G401 (cell line): ENCODE measurements around the gene GLB1L2. TPM values are rescaled to one million over a fixed set of nuclear protein-coding genes. Genes with fewer than 3 reads are reported as not detected.

ENCODE experiments used
- DNase-seq: peaks from one replicate; pipeline ENCODE4 v3.0.0-alpha.2; 2015; ENCODE audit warnings: low spot score
- in situ Hi-C: cut with HindIII; loops from 2 replicates; pipeline ENCODE4 v1.10.0; 2016; ENCODE audit warnings: low sequenced_read_pairs, mixed read lengths
- total RNA-seq: library from RNA; depleted of rRNA; stranded (reverse); fragments of >200 nt; shearing (Covaris generic); gene quantifications from 2 replicates; pipeline ENCODE4 v1.2.3, GENCODE V29; 2014; rRNA removed

The GLB1L2 gene
- total RNA-seq, 1 experiment from 2014 or later = 13.0 TPM

DNA sequence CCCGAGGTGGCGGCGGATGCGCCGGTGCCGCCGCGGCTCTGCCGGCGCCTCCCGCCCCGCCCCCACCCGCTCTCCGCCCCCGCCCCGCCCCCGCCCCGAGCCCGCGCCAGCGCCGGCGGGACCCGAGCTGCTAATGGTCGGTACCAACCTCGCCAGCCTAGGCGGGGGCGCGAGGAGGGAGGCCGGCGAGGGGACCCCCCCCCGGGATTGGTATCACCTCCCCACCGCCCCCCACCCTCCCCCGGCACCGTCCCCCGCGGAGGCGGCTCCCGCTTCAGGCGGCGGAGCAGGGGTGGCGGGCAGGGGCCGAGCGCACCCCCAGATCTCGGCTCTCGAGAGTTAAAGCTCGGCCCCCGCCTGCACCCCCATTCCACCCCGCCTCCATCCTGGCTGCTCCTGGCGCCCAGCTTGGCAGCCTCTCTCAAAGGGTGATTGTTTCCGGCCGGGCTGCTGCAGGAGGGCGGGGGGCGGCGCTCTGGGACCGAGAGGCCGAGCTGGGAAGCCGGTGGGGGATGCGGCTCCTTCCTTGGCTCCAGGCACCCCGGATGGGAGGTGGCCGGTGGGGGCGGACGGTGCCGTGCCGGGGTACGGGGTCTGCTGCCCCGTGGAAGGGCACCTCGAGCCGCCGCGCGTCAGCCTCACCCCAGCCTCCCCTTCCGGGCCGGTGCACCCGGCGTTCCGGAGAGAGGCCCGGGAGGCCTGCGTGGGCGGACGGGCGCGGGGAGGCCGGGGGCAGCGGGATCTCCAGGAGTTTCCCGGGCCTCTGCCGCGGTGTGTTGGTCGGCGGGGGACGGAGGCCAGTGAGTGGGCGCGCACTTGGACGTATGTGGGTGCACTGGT lies 80.6 kb downstream of the GLB1L2 start, which contains the start of gene B3GAT1:
Gene B3GAT1, minus strand, starts transcription at position 40 of the 840 bp plus-strand sequence. CDS start 24,583 bp downstream, outside the sequence.
- in situ Hi-C loops = no loop called here
- no peak for DNase-seq

DNA sequence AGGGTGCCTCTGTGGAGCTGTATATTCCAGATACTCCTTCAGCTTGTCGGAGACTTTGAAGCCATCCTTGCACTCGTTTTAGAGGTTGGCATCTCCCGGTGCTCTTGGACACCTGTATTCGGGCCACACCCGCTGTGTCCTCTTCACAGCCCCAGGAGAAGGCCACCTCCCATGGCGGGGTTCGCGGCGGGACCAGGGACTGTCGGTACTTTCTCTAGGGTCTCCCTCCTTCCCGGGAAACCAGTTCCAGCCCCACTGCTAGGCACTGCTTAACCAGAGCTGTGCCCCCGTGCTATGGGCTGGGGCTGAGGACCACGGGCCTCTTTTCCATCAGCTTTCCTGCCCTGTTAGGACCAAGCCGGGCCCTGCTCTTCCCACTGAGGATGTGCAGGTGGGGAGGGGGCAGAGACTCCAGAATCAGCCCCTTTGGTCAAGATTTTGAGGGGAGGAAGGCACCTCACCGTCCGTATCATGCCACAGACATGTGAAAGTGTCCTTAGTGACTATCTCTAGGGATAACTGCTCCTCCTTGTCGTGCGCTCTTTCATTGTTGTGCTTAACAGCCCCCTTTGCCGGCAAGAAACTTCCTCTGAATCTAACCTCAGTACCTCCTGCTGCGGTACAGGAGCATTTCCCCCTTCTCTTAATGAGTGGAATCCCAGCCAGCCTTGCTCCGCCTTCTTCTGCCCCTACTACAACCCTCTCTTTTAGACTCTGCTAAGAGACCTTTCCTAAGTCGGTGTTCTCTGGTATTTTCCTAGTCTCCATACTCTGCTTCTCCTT lies 81.4 kb downstream of the GLB1L2 start:
- in situ Hi-C loops = no loop called here
- DNase-seq = no peak

DNA sequence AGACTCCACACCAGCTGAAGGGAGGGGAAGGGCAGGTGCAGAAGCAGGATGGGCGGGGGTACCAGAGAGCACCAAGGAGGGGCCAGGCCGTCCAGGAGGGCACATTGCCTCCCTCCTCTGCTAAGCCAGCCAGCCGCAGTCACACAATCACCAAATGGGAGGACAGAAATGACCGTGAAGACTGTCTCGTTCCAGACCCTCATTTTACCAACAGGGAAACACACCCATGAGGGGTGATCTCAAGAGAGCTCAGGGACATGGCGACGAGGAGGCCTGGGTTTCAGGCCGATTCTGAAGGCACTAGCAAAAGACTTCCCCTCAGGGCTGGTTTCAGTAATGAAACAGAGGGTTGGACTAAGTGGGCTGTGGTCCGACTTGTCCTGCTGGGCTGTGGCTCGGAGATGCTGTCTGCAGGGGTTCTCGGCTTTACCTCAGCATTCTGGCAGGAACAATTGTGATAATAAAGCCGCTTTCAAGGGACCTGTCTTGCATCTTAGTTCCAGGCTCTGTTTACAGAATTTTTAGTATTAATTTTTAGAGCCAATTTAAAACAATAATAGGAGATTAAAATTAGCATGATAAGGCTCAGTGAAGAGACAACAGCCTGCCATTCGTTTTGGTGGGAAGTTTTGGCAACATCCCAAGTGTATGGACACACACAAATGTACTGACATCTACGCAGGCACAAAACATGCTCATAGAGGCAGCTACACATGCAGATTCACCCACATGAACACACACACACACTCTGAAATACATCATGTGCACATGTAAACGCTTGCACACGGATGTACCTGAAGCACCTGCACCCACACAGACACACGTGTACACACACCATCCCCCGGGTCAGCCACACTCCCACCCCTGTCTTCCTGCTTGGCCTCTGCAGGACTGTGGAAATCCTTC lies 82.3 kb downstream of the GLB1L2 start:
- in situ Hi-C loops = no loop called here
- DNase-seq = no peak

DNA sequence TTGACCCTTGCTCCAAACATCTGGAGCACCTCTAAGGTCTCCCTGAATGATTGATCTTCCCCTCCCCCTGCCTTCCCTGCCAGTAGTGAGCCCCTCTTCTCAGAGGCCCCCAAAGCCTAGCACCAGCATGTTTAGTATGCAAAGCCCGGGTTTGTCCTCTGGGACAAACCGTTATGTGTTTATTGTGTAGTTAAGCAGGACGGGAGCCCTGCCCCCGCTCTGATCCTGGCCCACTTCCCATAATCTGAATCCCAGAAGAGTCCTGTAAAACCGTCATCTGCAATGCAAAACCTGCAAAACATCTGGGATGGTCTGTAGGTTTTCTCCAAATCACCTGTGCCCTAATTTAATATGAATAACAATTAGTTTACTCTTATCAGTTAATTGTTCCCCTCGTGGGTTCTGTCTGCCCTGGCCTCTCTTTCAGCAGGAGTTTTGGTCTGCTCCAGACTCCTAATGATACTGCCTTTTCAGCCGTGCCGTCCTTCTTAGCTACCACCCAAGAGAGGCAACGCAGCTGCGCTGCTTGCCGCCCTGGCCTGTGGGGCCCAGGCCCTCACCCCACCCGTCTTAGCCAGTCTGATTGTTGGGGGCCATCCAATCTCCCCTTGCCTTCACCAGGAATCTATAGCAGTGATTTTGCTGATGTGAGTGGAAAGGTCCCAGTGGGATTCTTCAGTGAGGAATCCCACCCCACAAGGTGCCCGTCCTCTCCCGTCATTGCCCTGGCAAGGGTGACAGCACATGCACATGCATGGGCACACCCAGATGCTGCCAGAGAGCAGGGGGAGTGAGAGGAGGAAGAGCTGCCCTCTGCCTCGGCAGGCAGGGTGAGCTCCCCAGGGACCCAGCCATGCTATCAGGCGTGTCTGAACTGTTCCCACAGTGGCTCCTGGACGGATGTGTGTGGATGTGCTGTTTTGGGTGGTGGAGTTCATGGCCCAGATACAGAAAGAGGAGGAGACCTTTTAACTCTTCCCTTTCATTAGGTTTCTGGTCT lies 83.3 kb downstream of the GLB1L2 start:
- DNase-seq = no peak
- in situ Hi-C loops = no loop called here

DNA sequence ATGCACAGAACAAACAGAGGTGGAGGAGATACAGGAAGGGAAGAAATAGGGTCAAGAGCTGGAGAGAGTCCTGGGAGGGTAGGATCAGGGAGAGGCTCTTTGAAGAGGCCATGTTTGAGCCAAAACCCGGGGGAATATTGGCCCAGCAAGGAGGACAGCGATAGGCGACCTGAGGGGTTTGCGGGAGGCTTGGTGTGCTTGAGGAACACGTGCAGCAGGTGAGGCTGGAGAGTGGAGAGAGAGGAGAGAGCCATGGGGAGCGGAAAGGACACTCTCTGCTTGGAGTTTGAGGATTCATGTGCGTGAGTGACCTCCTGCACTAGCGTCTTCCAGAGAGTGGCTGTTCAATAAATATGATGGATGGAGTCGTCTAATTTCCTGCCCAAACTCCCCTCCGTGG lies 84.9 kb downstream of the GLB1L2 start:
- DNase-seq = no peak
- in situ Hi-C loops = no loop called here

DNA sequence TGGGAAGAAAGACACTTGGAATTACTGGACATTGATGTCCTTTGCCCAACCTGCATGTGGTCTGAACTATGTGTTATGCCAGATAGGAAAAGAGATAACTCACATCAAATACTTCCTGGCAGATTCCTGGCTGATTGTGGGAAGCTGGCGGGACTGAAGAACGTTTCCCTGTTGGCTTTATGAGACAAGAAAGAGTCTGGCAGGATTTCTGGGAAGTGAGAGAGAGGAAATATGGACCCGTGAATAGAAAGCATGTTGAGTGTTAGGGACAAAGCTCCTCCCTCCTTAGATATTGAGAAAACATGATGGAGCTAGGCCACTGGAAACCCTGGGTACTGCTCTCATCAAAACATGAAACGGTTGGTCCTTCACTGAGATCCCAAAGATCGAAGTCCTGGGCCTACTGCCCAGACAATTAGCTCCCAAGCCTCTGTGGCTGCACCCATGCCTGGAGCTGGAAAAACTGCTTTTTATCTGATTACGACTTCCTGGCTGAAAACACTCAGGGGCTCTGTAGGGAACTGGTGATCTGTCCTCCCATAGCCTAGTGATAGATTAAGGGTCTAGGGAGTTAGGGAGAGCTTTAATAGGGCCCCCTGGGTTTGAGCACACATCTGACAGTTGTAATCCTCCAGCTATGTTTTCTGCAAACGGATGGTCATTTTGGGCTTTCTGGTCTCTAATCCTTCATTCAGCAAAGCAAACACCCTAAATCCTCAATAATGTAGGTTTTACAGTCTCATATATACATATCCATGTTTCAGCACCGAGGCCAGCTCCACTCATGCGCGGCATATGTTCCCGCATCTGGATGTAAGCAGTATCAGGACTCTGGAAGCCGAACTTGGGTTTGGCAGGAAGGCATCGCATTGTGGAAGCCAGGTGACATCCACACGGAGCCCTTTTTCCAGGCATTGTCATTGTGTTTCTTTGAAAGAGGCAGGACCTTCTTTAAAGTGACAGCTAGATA lies 86.4 kb downstream of the GLB1L2 start:
- no peak for DNase-seq
- in situ Hi-C loops = no loop called here

DNA sequence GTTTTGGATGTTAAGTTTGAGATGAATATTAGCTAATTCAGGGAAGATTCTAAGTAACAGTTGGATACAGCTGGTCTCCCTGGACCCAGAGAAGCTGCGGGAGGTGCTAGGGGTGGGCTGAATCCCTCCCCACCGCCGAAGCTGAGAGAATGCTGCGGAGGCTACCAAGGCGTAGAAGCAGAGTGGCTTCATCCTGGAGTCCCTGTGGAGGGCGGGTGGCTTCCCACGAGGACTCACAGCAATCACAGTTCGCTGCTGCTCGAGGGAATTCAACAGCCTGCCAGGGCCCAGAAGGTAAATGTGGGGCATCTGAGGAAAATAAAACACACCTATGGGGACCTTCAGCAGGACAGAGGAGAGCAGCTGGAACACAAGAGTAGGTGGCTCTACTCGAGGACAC lies 91.3 kb downstream of the GLB1L2 start:
- DNase-seq = no peak
- in situ Hi-C loops = no loop called here

DNA sequence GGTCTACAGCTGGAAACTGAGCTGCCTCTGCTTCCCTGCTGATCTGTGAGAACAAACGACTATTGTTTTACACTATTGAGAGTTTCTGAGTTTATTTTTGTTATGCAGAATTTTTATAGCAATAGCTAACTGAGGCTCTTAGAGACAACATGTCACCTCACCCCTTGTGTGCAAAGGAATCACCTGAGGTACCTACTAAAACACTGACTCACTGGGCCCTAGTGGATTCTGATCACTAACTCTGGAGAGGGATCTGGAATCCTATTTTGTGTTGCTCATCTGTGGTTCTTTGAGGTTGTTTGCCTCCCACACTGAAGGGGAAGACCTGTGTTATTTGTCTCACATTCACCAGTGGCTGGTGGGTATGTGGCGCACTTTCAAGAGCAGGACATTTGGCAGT lies 93.6 kb downstream of the GLB1L2 start:
- no peak for DNase-seq
- in situ Hi-C loops = no loop called here

Other genes with a start within 250 kb of the GLB1L2 start
- 35.4 and 49.5 TPM in 2 replicates for gene NCAPD3, start 108.0 kb upstream of the GLB1L2 start, total RNA-seq
- gene VPS26B, start 107.3 kb upstream of the GLB1L2 start, total RNA-seq = 46.1 and 56.2 TPM in 2 replicates
- 111 and 116 TPM in 2 replicates for gene THYN1, start 78.6 kb upstream of the GLB1L2 start, total RNA-seq
- 54.8 and 58.8 TPM in 2 replicates for gene ACAD8, start 78.4 kb upstream of the GLB1L2 start, total RNA-seq
- not detected in 2 replicates for gene GLB1L3, start 55.6 kb upstream of the GLB1L2 start, total RNA-seq
- not detected in 2 replicates for gene B3GAT1, start 80.3 kb downstream of the GLB1L2 start, total RNA-seq